ENCODE results near the gene C20orf204.

C20orf204 gene

DNA sequence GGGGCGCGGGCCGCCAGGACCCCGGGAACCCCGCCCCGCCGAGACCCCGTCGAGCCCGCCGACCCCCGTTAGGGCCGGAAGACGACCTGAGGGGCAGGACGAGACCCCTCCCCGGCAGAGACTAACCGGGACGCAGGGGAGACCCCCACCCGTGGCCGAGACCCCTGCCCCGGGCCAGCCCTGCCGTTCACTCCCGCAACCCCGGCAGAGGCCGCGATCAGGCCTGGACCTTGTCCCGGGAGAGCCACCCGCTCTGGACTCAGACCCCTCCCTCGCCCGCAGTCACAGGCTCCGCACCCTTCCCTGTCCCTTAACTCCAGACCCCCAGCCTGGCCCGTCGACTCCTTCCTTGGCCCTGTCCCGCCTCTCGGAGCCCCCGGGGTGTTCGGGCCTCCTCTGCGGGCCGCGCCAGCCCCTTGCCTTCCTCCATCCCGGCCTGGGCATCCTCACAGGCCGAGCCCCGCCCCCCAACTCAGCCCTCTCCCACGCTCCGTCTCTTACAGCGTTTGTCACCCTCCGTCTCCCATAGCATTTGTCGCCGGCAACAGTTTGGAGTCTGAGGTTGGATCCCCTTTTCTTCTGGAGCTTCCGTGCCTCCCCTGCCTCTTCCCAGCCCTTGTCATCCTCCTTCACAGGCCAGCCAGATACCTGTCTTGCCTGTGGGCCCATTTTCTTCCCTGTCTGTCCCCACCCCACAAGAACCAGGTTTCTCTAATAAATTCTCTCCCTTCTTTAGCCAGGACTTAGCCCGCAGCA lies 27.6 kb downstream of the C20orf204 start:
- TF ChIP-seq POLR2A (IDR thresholded peaks at IDR 0.05; ENCODE audit: low read depth, low read length): 0 out of 2 replicates have a peak, but pooled peaks have one; percentile 10
- FAIRE-seq (no peak), DNase-seq (ENCODE audit: insufficient read length, low spot score) (no peak)

GRCh38 chr20:64064145-64064698 lies 28.2 kb downstream of the C20orf204 start:
- FAIRE-seq (no peak), DNase-seq (ENCODE audit: insufficient read length, low spot score) (peak; percentile 97)
- TF ChIP-seq POLR2A (IDR thresholded peaks at IDR 0.05; ENCODE audit: low read depth, low read length): no peak

DNA sequence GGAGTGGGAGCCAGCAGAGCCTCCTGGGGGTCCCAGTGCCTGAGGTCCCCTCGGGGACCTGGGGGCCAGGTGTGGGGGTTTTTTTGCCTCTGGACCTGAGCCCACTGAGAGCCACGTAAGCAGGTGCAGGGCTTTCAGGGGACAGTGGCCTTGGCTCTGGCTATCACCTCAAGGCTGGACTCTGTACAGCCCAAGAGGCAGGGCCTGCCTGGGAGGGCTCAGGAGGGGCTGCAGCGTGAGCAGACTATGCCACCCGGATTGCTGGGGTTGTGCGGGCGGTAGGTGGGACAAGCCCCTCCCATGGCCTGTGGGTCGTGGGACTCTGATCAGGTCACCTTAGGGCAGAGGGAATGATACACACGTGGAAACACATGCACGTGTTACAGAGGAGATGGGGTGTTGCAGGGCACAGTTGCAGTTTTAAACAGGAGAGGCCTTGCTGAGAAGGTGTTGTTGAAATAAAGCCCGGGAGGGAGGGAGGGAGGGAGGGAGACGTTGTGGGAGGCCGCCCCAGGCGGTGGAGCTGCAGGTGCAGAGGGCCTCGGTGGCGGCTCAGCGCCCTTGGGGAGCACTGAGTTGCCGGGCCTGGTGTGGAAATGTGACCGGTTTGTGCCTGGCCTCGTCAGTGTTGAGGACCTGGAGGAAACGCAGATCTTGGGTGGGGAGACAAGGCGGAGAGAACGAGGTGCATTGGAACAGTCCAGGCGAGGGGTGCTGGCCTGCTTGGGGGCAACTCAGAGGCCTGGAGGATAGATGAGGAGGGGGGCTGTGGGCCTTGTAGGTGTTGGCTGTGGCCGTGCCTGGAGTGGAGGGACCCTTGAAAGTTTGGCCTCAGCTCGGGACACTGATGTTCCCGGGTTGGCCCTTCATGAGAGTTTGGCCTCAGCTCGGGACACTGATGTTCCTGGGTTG lies 29.3 kb downstream of the C20orf204 start:
- FAIRE-seq (no peak), DNase-seq (ENCODE audit: insufficient read length, low spot score) (no peak)
- no peak for TF ChIP-seq POLR2A (IDR thresholded peaks at IDR 0.05; ENCODE audit: low read depth, low read length)

- FAIRE-seq (peak; percentile 75), DNase-seq (ENCODE audit: insufficient read length, low spot score) (peak; percentile 95)
Observed at GRCh38 chr20:64065974-64066343, 30.0 kb downstream of the C20orf204 start.

DNA sequence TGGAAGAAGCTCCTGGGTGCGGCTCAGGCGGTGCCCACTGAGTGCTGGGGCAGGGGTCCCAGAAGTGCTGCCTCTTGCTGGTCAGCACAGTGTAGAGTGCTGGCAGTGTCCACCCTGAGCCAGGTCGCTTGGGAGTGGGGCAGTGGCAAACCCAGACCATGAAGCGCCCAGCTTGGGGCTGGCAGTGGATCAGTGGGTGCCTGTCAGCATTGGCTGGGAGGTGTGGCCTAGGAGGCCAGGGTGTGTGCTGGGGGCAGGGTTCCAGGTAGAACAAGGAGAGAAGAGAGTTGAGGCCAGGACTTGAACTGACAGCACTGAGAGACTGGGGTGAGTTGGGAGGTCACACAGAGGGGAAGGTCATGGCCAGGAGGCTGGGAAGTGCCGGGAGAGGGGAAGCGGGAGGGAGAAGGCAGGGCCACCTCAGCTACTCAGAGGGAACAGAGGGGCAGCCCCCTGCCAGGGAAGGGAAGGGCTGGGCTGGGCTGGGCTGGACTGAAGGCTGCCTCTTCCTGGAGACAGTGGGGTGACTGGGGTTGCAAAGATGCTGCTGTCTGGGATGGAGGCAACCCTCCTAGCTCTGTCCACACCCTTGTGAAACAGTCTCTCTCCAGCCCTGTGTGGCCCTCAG lies 31.1 kb downstream of the C20orf204 start:
- no peak for DNase-seq (ENCODE audit: insufficient read length, low spot score)
- TF ChIP-seq POLR2A (IDR thresholded peaks at IDR 0.05; ENCODE audit: low read depth, low read length): no peak
- FAIRE-seq: no peak

More at GRCh38 chr20:64065974-64066343, 30.0 kb downstream of the C20orf204 start:
- peak; percentile 27; the same call in 1 of the 2 replicates for TF ChIP-seq POLR2A (IDR thresholded peaks at IDR 0.05; ENCODE audit: low read depth, low read length)

DNA sequence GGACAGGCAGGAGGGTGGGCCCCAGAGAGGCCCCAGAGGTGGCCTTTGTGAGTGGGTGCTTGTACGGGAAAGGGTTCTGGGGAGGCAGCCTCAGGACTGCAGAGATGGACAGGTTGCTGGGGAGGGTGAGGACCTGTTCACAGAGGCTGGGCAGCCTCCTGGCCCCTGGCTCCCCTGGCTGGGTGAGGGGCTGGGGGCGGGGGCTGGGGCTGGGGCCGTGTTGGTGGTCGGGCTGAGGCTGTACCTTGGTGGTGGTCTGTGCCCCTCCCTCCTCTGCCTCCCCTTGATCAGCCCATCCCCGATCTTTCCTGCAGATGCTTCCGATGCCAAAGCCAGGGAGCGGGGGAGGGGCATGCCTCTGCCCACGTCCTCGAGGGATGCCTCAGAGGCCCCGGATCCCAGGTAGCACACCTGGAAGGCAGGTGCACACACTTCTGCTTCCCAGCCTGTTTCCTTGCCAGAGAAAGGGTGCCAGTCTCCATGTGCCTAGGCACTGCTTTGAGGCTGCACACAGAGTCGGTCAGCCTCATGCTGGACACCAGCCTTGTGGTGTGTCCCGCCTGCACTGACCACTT lies 31.8 kb downstream of the C20orf204 start:
- FAIRE-seq (no peak), DNase-seq (ENCODE audit: insufficient read length, low spot score) (no peak)
- no peak for TF ChIP-seq POLR2A (IDR thresholded peaks at IDR 0.05; ENCODE audit: low read depth, low read length)

DNA sequence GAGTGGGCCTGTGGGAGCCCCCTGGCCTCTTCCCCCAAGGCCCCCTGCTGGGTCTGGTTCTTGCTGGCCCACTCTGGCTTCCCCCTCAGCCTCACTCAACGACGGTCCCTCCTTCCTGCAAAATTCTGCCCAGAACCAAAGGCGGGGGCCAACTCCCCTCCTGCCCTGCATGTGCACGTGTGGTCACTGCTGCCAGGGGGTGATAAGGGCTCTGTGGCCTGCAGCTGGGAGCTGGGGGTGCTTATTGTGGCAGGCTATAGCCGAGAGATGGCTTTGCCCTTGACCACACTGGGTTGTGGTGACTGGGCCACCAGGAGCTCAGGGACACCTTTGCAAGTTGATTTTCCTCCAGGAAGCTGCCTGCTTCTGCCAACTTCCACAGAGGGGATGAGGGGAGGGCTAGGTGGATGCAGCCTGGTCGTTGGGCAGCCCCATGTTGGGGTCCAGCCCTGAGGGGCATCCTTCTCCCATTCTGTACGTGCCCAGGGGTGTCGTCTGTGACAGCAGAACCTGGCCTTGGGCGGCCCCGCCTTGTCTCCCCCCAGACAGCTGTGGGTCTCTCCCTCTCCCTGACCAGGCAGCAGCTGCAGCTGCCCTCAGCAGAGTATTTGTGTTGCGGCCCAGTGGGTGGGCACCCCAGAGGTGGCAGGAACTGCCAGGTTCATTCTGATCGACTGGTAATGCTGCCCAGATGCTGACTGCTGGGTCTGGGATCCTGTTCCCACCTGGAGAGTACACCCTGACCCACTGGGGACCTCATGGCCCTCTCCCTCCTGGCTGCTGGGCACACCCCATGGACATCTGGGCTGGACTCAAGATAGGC lies 32.6 kb downstream of the C20orf204 start:
- TF ChIP-seq POLR2A (IDR thresholded peaks at IDR 0.05; ENCODE audit: low read depth, low read length): no peak
- FAIRE-seq (no peak), DNase-seq (ENCODE audit: insufficient read length, low spot score) (no peak)

DNA sequence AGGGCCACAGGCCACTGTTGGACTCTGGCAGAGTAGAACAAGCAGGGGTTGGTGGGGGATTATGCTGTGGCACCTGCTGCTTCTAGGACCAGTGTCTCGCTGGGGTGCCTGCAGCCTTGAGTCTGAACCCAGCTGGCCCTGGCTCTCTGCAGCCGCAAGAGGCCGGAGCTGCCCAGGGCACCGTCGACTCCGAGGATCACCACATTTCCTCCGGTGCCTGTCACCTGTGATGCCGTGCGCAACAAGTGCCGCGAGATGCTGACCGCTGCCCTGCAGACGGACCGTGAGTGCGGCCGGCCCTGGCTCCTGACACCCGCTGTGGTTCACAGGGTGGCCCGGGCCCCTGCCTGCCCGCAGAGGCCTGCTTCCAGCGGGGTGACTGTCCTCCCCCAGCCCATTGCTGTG lies 33.2 kb downstream of the C20orf204 start:
- FAIRE-seq: no peak
- no peak for TF ChIP-seq POLR2A (IDR thresholded peaks at IDR 0.05; ENCODE audit: low read depth, low read length)
- no peak for DNase-seq (ENCODE audit: insufficient read length, low spot score)

DNA sequence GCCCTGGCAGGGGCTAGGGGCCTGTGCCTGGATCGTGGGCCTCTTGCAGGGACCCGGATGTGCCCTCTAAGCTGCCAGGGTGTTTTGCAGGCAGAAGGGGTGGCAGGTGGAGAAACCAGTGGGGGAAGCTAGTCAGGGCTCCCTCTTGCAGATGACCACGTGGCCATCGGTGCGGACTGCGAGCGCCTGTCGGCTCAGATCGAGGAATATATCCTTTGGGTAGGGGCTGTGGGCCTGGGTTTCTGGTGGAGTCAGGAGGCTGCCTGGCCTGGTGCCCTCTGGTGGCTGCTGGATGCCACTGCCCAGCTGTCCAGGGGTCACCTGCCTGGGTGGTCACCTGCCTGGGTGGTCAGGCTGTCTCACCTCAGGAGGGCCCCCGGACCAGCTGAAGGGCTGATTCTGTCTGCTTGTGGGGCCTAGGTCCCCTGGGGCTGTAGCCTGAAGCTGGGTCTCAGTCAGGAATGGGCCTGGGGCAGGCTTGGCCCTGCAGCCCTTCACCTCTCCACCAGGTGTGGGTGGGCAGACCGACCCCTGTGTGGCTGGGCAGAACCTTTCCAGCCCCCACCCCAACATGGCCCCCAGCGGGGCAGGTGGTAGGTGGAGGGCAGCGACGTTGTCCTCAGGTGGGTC lies 33.7 kb downstream of the C20orf204 start:
- no peak for TF ChIP-seq POLR2A (IDR thresholded peaks at IDR 0.05; ENCODE audit: low read depth, low read length)
- no peak for FAIRE-seq
- no peak for DNase-seq (ENCODE audit: insufficient read length, low spot score)

DNA sequence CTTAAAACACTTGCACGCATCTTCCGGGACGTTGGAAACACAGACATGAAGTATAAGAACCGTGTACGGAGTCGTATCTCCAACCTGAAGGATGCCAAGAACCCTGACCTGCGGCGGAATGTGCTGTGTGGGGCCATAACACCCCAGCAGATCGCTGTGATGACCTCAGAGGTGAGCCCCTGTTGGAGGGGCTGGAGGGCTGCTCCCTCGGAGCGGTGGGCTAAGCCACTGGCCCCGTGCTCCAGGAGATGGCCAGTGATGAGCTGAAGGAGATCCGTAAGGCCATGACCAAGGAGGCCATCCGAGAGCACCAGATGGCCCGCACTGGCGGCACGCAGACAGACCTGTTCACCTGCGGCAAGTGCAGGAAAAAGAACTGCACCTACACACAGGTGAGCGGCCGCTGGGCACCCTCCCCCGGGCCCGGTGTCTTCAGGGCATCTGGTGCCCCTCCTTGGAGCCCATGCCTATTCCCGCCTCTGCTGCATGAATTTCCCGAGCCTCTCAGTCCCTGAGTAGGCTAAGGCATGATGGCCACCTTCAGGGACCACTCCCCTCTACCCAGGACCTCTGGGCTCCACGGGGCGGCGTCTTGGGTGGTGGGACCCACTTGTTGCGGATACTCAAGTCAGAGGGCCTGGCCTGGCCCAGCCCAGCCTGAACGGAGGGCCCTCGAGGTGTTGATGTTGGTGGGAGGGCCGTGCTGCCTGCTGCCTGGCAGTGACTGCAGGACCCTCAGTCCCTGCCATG lies 34.4 kb downstream of the C20orf204 start:
- FAIRE-seq (no peak), DNase-seq (ENCODE audit: insufficient read length, low spot score) (no peak)
- TF ChIP-seq POLR2A (IDR thresholded peaks at IDR 0.05; ENCODE audit: low read depth, low read length): no peak
